Stimulated activated naive CD8-positive, alpha-beta T cell treated with anti-CD3 and anti-CD28 coated beads, Interleukin-15, Interleukin-2, amounts not matched to agents 100 U/mL and 50 U/mL, for 24 hours (primary cell): ENCODE data around the gene MARCHF4.

Experiments used
- ATAC-seq: fragments of 150-1000 bp; cut with Tn5 transposase; one replicate; pipeline ENCODE4 v1.10.0; 2021
- DNase-seq: peaks from one replicate; pipeline ENCODE4 v3.0.0; 2021

MARCHF4 gene

DNA sequence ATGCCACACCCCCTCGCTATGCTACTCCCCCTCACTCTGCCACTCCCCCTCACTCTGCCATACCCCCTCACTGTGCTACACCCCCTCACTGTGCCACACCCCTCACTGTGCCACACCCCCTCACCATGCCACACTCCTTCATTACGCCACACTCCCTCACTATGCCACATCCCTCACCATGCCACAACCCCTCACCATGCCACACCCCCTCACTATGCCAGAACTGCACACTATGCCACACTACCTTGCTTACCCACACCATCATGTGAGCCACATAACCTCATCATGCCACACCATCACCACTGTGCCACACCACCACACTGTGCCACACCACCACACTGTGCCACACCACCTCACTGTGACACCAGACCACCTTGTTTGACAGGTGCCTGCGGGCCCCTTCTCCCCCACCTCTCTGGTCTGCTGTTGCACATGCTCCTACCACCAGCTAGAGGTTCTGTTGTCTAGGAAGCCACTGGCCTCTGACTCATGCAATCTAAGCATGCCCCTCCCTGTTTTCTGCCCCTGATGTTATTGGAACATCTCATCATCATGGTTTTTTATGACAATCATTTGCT is 22.0 kb downstream of the MARCHF4 start:
- peak; percentile 65 for ATAC-seq
- DNase-seq: peak; percentile 38

DNA sequence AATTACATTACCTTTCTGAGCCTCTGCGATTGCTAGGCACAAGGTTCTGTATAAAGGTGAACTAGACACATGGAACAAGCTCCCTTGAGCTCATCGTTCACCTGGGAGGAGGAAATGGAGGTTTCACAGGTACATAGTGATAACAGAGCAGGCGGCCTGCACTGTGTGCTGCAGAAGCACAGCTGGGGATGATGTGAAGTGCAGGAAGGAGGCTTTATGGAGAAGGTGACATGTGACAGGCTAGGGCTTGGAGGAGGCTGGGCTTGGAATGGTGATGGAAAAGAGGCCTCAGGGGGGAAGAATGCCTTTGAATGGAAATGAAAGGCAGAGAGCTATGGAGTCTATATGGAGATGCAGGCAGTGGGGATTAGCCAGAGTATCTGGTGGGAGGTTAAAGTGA is 22.9 kb downstream of the MARCHF4 start:
- DNase-seq (no peak), ATAC-seq (peak; percentile 2)

DNA sequence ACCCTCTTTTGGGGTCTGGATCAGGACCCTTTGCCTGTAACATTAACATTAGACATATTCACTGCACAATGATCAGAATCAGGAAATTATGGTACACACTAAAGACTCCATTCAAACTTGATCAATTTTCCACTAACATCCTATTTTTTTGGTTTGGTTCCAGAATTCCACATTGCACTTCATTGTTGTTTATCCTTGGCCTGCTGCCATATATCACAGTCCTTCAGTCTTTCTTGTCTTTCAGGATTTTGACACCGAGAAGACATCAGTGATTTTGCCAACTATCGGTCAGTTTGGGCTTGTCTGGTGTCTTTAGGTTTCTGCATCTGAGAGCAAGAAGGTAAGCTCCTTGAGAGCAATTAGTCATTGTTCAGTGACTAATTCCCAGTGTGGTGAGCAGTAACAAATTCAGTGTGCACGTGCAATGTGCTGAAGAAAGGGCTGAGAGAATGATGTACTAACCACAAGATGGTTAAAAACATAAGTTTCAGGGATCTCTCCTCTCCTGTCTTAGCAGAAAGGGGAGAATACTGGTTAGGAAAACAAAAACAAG is 23.5 kb downstream of the MARCHF4 start:
- DNase-seq (peak; percentile 25), ATAC-seq (peak; percentile 72)

DNA sequence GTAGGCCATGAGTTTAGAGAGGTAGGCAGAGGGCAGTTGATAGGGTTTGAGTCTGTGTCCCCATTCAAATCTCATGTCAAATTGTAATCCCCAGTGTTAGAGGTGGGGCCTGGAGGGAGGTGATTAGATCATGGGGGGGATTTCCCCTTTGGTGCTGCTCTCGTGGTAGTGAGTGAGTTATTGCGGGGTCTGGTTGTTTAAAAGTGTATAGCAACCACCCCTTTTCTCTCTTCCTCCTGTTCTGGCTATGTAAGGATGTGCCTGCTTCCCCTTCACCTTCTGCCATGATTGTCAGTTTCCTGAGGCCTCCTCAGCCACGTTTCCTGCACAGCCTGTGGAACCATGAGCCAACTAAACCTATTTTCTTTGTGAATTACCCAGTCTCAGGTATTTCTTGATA is 25.5 kb downstream of the MARCHF4 start:
- ATAC-seq (peak; percentile 72), DNase-seq (no peak)

DNA sequence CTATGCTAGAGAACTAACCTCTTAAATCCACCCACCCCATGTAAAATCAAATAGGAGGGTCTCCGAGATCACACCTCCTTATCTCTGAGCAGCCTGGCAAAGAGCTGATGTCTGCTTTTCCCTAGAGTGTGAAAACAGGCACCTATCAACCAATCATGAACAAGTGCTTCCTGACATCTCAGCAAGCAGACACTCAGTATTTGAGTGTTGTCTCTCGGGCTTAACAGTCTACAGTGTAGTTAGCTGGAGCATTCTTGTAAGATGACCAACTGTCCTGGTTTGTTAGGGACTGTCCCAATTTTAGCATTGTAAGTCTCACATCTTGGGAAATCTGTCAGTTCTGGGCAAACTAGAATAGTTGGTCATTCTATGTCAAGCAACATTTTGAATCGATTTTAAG is 26.4 kb downstream of the MARCHF4 start:
- DNase-seq (no peak), ATAC-seq (no peak)

DNA sequence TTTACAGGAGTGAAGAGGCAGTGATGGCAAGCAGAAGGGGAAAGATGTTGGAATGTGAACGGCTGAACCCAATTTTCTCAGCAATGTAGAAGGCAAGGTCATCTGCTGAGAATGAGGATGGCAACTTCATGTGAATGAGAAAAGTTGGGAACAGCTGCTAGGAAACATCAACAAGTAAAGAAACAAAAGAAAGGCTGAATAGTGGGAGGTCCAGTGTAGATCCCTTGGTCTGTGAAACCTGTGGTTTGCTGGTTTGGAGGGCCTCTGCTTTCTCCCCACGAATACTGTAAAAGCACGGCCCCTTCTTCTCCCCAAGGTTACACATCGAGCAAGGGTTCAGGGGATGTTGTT is 27.4 kb downstream of the MARCHF4 start:
- no peak for DNase-seq
- no peak for ATAC-seq

DNA sequence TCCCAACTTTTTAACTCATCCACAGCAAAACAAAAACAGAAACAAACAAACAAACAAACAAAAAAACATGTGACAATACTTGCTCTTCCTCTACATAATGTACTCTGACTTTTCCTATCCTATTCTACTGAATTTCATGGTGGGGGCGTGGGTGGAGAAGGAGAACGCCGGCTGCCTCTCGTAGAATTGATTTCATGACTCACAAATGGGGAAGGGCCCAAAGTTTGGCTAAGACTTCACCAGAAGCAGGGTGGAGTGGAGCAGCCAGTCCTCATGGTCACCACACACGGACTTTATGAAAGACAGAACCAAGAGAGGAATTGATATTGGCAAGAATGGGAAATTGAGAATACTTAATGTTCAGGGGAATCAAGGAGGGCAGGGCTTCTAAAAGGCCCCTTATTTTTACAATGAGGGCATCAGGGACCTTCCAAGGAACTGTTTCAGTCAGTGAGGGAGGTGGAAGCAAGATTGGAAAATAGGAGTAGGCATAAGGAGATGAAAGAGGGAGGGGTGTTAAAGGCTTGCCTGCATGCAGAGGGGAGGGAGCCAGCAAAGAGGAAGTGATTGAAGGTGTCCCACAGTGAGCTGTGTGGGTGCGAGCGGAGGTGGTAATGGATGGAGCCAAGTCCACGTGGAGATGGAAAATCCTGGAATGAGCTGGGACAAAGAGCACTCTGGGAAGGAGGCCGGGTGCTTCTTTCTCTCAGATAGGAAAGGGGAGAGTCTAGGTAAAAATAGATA is 27.9 kb downstream of the MARCHF4 start:
- DNase-seq (no peak), ATAC-seq (no peak)

DNA sequence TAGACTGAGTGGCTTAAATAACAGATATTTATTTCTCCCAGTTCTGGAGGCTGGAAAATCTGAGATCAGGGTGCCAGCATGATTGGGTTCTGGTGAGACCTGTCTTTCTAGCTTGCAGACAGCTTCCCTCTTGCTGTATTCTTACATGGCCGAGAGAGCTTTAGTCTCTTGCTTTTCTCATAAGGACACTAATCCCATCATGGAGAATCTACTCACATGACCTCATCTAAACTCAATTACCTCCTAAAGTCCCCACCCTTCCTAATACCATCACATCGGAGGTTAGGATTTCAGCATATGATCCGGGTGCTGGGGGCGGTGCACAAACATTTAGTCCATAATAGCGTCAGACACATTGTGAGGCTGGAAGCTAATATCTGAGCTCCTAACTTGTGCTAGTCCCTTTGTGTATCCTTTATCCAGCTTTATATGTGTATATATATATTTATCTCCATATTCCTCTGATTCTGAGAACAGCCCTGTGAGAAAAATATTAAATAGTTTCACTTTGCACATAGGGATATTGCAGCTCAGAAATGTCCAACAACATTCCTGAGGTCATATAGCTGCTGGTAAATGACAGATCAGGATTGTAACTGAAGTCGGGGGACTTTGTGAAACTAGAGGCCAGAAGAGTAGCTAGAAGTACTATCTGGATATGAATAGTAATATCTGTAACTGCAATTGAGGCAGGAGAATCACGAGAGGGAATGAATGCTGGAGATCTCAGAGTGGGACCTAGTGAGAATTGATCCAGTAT is 28.9 kb downstream of the MARCHF4 start:
- DNase-seq (no peak), ATAC-seq (no peak)

DNA sequence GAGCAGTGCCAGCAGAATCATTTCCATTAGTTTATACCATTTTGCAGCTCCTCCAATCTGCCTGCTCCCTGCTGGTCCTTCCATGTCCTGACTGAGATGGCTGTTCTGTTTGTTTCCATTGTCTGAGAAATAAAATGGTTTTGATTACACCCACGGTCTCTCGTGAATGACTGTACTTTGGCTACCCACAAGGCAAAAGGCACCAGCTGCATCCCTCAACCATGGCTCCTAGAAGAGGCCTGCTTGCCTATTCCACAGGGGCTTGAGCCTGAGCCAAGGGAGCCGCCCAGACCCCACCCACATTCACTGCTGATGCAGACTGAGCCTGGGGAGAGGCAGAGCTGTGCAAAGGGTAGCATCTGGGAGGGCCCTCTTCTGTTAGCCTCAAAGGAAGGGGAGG is 31.2 kb downstream of the MARCHF4 start:
- peak; percentile 83 for ATAC-seq
- DNase-seq: no peak

DNA sequence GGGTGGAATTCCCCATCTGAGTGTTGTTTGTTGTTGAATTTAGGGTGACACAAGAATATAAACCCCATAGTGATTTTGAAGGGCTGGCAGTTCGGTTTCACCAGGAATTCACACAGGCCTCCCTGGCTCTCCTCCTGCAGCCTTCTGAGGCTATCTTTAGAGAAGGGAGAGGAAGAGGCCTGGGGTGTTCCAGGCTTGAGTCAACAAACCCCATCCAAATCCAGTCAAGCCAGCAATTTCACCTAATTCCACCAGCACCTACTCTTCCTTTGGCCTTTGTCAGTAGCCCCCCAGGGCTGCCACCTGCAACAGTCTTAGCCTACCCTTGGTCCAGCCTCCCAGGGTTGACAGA is 32.0 kb downstream of the MARCHF4 start:
- ATAC-seq (no peak), DNase-seq (no peak)

DNA sequence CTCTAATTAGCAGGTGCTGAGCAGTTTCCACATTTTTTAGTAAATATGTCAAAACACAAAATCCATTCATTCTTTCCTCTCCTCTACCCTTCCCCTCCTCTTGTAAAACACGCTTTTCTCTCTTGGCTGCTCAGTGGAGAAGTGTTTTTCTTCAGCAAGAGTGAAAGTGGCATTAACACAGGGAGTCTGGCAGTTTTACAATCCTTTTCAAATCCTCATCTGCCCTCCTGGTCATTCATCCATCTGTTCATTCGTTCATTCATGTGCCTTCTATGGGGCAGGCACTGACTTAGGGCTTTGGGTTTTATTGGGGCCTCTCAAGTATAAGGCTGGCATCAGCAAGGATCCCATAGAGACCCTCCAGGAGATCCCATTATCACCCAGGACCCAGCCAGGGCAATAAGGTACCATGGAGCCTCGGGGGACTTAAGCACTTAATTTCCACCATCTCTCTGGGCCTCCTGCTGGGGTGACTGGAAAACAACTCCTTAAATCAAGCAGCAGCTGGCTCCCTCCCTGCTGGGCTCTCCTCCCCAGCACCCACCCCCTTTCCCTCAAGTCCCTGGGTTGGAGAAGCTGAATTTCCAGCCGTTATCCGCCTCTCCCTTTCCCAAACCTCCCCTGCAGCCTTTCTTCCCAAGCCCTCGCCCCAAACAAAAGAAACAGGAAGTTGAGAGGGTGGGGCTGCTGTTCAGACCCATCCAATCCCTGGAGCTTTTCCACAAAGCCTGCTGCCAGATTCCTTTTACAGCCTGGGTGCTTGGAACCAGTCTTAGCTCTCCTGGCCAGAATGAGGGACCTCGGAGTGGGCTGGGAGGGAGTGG is 32.6 kb downstream of the MARCHF4 start:
- DNase-seq (no peak), ATAC-seq (no peak)

DNA sequence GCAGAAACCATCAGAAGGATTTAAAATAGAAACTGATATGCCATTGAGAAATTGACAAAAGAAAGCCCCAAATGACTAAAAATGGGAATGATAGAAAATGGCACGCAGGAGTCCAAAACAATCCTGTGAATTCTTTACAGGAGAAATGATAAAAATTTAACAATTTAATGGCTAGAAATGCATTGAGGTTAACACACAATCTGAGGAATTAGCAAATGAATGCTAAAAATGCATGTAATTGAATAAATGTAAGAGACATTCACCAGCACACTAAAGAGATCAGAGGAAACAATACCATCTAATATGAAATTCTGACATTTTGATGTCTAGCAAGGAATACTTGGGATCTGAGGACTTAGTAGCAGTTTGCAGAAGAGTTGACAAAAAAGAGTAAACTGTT is 37.0 kb downstream of the MARCHF4 start:
- DNase-seq (no peak), ATAC-seq (no peak)

DNA sequence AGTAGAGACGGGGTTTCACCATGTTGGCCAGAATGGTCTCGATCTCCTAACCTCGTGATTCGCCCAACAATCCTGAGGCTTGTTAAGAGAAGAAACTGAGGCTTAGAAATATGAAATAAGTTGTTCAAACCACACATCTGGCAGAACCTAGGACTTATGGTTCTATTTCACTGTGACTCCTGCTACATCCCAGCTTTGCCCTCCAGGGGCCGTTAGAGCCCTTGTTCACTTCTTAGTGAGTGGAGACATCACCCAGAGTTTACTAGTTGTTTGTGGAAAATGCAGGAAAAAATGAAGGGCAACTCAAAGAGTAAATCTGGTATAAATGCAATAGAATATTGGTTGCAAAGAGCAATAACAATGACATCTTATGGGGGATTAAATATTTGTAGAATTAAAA is 43.9 kb downstream of the MARCHF4 start:
- no peak for DNase-seq
- ATAC-seq: no peak

DNA sequence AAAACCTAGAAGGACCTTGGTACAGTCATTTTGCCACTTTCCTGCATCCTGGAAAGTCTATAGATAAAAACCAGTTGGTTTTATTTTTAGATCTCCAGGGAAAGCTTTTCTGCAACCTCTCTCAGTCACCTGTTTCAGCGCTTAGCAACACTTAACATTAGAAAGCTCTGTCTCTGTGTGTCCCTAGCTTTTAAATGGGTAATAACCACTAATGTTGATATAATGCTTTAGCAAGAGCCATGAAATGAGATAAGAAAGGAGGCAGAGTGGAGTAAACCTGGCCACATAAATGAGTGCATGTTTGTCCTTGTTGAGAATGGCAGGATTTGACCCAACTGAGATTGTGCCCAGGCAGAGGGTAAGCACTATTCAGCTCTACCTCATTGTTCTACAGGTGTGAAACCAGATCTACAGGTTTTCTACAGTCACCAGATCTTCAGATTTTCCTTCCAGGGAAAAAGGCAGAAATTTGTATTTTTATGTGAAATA is 44.8 kb downstream of the MARCHF4 start:
- ATAC-seq (no peak), DNase-seq (no peak)
